ENCODE data around the gene EGLN1.

The EGLN1 gene

GRCh38 chr1:231428377-231428776, 6.3 kb upstream of the EGLN1 start:
- in situ Hi-C loops (cut with MboI; ENCODE audit: low pct_unique_long_range_greater_than_20kb, low sequenced_read_pairs, unreplicated experiment): no loop called here
- DNase-seq (ENCODE audit: low spot score): no peak
- no peak for TF ChIP-seq CTCF (IDR thresholded peaks at IDR 0.05; ENCODE audit: extremely low read depth, insufficient read depth, missing control alignments)

- in situ Hi-C loops (cut with MboI; ENCODE audit: low pct_unique_long_range_greater_than_20kb, low sequenced_read_pairs, unreplicated experiment): no loop called here
- DNase-seq (ENCODE audit: low spot score): no peak
- no peak for TF ChIP-seq CTCF (IDR thresholded peaks at IDR 0.05; ENCODE audit: extremely low read depth, insufficient read depth, missing control alignments)
Measured at GRCh38 chr1:231424950-231425805, 3.1 kb upstream of the EGLN1 start.

GRCh38 chr1:231423648-231424047, 1.6 kb upstream of the EGLN1 start:
- in situ Hi-C loops (cut with MboI; ENCODE audit: low pct_unique_long_range_greater_than_20kb, low sequenced_read_pairs, unreplicated experiment): no loop called here
- no peak for TF ChIP-seq CTCF (IDR thresholded peaks at IDR 0.05; ENCODE audit: extremely low read depth, insufficient read depth, missing control alignments)
- no peak for DNase-seq (ENCODE audit: low spot score)

- no peak for TF ChIP-seq CTCF (IDR thresholded peaks at IDR 0.05; ENCODE audit: extremely low read depth, insufficient read depth, missing control alignments)
- DNase-seq (ENCODE audit: low spot score): no peak
- in situ Hi-C loops (cut with MboI; ENCODE audit: low pct_unique_long_range_greater_than_20kb, low sequenced_read_pairs, unreplicated experiment): no loop called here
Measured at GRCh38 chr1:231422798-231423309, 767 bp upstream of the EGLN1 start.

GRCh38 chr1:231421546-231421970, 529 bp downstream of the EGLN1 start:
- DNase-seq (ENCODE audit: low spot score): peak; percentile 52
- in situ Hi-C loops (cut with MboI; ENCODE audit: low pct_unique_long_range_greater_than_20kb, low sequenced_read_pairs, unreplicated experiment): no loop called here
- no peak for TF ChIP-seq CTCF (IDR thresholded peaks at IDR 0.05; ENCODE audit: extremely low read depth, insufficient read depth, missing control alignments)

- no peak for TF ChIP-seq CTCF (IDR thresholded peaks at IDR 0.05; ENCODE audit: extremely low read depth, insufficient read depth, missing control alignments)
- in situ Hi-C loops (cut with MboI; ENCODE audit: low pct_unique_long_range_greater_than_20kb, low sequenced_read_pairs, unreplicated experiment): no loop called here
- DNase-seq (ENCODE audit: low spot score): peak; percentile 28
Measured at GRCh38 chr1:231420959-231421545, 1.0 kb downstream of the EGLN1 start.
